BE2C (cell line): ENCODE data around the gene DMC1. TPM values are rescaled to one million over a fixed set of nuclear protein-coding genes. Genes with fewer than 3 reads are reported as not detected.
"Not testable (repeated sequence)": the region's sequence is repeated elsewhere in the genome, so short reads cannot be mapped to it uniquely, and the experiment has no call there.

Experiments
- DNase-seq: peaks from one replicate; pipeline ENCODE4 v3.0.0-alpha.2; 2020
- H3K27me3 ChIP-seq: fragments of 250-450 bp; sonication (Bioruptor Pico); 2 replicates; pipeline ENCODE4 v1.5.1; 2020; ENCODE audit warnings: mild to moderate bottlenecking
- H3K36me3 ChIP-seq: fragments of 250-450 bp; sonication (Bioruptor Pico); 2 replicates; pipeline ENCODE4 v1.5.1; 2020; ENCODE audit warnings: mild to moderate bottlenecking
- H3K4me1 ChIP-seq: fragments of 250-450 bp; sonication (Bioruptor Pico); 2 replicates; pipeline ENCODE4 v1.5.1; 2020
- H3K4me3 ChIP-seq: 2 replicates; pipeline ENCODE4 v1.5.1; 2011; ENCODE audit warnings: low read depth, low read length
- H3K9me3 ChIP-seq: fragments of 250-450 bp; sonication (Bioruptor Pico); 2 replicates; pipeline ENCODE4 v1.5.1; 2020
- polyA plus RNA-seq: library from polyadenylated mRNA; unstranded; fragments of >200 nt; gene quantifications from one replicate; pipeline ENCODE4 v1.2.1, GENCODE V29; 2012; ENCODE audit warnings: low read depth, missing spikeins; ENCODE audit not compliant: insufficient read length, insufficient read depth
- TF ChIP-seq, protein P1 (sequence below): IDR thresholded peaks from 2 replicates; pipeline ENCODE4 v1.5.1; 2012; ENCODE audit warnings: mild to moderate bottlenecking, low read depth, low read length

The DMC1 gene, protein sequence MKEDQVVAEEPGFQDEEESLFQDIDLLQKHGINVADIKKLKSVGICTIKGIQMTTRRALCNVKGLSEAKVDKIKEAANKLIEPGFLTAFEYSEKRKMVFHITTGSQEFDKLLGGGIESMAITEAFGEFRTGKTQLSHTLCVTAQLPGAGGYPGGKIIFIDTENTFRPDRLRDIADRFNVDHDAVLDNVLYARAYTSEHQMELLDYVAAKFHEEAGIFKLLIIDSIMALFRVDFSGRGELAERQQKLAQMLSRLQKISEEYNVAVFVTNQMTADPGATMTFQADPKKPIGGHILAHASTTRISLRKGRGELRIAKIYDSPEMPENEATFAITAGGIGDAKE
- polyA plus RNA-seq, result 0.82 TPM

DNA sequence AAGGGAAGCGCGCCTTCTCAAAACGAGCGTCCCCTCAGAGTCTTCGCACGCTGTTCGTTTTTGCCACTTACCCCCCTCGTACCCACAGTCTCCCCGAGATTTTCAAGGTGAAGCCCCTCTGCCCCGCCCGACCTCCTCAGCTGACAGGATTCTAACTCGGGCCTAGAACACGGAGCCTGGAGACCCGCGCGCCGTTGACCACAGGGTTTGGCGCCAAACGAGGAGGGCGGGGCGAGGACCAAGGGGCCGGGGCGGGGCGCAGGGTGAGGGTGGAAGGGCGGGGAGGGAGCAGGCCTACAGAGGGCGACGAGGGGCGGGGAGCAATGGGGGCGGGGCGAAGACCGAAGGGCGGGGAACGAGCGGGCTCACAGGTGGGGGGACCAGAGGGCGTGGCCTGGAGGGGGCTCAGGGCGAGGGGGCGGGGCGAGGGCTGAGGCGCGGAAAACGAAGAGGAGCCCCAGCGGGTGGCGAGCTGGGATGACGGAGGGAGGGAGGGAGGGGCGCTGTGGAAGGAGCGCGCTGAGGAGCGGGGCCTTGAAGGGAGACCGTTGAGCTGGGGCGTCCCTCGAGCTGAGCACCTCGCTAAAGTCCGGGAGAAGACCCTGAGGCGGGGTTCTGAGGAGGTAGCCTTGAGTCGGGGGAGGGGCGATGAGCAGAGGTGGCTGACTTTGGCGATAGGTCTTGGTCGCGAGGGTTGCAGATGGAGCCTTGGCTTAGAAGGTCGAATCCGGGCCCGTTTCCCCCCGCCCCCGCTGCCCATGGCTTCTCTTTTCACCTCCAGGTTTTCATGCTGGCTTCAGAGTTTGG, at the start of gene DMC1:
Gene DMC1, minus strand, starts transcription at position 212 of the 807 bp plus-strand sequence. CDS start 1,927 bp downstream, outside the sequence.
- Histone ChIP-seq H3K4me1 (peaks cover 4% of the 10 kb centered on the region), H3K36me3 (no peaks in the 10 kb centered on the region), H3K9me3 (no peaks in the 10 kb centered on the region), H3K27me3 (no peaks in the 10 kb centered on the region; the same call in 1 of the 2 replicates), H3K4me3 (peak within 1 kb of the TSS; percentile 71)
- TF ChIP-seq, protein P1, sequence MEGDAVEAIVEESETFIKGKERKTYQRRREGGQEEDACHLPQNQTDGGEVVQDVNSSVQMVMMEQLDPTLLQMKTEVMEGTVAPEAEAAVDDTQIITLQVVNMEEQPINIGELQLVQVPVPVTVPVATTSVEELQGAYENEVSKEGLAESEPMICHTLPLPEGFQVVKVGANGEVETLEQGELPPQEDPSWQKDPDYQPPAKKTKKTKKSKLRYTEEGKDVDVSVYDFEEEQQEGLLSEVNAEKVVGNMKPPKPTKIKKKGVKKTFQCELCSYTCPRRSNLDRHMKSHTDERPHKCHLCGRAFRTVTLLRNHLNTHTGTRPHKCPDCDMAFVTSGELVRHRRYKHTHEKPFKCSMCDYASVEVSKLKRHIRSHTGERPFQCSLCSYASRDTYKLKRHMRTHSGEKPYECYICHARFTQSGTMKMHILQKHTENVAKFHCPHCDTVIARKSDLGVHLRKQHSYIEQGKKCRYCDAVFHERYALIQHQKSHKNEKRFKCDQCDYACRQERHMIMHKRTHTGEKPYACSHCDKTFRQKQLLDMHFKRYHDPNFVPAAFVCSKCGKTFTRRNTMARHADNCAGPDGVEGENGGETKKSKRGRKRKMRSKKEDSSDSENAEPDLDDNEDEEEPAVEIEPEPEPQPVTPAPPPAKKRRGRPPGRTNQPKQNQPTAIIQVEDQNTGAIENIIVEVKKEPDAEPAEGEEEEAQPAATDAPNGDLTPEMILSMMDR, result no peak; the same call in 1 of the 2 replicates
- peak; percentile 98 for DNase-seq

DNA sequence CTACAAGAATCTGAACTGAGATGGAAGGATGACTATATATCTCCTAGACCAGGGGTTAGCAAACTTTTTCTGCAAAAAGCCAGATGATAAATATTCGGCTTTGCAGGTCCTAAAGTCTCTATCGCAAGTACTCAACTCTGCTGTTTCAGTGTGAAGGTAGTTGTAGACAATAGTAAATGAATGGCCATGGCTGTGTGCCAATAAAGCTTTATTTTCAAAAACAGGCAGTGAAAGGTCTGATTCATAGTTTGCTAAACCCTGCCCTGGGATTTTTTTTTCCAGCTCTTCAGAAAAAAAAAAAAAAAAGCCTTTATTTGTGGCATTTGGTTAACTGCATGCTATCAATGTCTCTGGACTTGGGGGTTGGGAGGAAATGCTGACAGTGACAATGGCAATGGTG, 48.7 kb upstream of the DMC1 start:
- H3K4me3 ChIP-seq, result no peak overlapping the region
- DNase-seq, result no peak
- H3K27me3 ChIP-seq, result no peaks in the 10 kb centered on the region
- TF ChIP-seq, protein P1, result no peak
- H3K4me1 ChIP-seq, result no peaks in the 10 kb centered on the region
- no peaks in the 10 kb centered on the region for H3K9me3 ChIP-seq
- H3K36me3 ChIP-seq, result no peaks in the 10 kb centered on the region; the same call in 1 of the 2 replicates

DNA sequence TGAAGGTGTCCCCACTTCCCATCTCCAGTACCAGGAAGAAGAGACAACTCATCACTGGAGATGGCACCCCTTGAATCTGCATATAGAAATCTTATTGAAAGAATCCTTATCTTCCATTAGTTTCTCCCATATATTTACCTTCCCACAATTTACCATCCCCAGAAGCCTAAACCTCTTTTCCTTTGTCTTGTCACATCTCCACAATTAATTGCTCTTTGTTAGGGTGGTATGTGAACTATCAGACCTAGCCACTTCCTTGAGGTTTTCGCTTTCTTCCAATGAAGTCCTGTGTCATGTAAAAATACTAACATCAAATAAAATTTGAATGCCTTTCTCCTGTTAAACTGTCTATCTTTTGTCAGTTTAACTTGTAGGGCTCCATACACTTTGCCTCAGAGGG, 48.3 kb upstream of the DMC1 start:
- DNase-seq, result no peak
- Histone ChIP-seq H3K27me3 (no peaks in the 10 kb centered on the region), H3K36me3 (no peaks in the 10 kb centered on the region; the same call in 1 of the 2 replicates), H3K9me3 (no peaks in the 10 kb centered on the region), H3K4me3 (no peak overlapping the region), H3K4me1 (no peaks in the 10 kb centered on the region)
- TF ChIP-seq, protein P1, result no peak

DNA sequence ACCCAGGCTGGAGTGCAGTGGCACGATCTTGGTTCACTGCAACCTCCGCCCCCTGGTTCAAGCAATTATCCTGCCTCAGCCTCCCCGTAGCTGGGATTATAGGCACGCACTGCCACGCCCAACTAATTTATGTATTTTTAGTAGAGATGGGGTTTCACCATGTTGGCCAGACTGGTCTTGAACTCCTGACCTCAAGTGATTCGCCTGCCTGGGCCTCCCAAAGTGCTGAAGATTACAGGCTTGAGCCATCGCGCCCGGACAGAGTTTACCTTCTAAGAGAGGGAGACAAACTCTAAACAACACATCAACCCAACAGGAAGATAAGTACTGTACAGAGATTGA, 45.1 kb upstream of the DMC1 start:
- DNase-seq, H3K4me3 ChIP-seq, H3K36me3 ChIP-seq, H3K4me1 ChIP-seq, H3K27me3 ChIP-seq, H3K9me3 ChIP-seq: not testable (repeated sequence)

DNA sequence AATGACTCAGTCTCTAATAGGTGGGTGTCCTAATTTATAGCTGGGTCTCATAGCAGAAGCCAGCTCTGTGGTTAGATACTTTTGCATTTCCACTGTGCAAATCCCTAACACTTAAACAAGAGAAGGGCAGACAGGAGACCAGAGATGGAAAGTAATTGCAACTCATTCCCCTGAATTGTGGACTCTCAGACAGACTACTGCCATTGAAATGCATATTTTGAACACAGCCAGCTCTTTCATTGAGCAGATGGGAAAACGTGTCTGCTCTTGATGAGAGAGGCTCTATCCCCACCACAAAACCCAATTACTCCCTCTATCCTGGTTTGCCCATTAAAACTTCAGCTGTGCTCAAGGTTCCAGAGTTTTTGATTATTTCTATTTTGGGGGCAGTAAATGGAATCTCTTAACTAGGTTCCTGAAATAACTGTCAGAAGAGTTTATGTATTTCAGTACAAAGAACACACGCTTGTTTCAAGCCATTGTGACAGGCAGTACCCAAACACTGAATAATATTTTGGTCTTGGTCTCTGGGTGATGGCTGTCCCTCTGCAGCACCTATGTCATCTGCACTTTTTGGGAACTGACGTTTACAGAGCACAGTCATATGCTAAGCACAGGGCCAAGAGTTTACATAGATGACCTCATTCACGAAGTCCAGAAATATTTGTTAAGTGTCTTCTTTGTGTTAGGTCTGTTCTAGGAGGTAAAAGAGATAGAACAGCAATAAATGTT, 44.5 kb upstream of the DMC1 start:
- Histone ChIP-seq H3K4me1 (no peaks in the 10 kb centered on the region), H3K9me3 (no peaks in the 10 kb centered on the region), H3K4me3 (no peak overlapping the region), H3K27me3 (no peaks in the 10 kb centered on the region), H3K36me3 (no peaks in the 10 kb centered on the region; the same call in 1 of the 2 replicates)
- TF ChIP-seq, protein P1, result no peak
- no peak for DNase-seq

DNA sequence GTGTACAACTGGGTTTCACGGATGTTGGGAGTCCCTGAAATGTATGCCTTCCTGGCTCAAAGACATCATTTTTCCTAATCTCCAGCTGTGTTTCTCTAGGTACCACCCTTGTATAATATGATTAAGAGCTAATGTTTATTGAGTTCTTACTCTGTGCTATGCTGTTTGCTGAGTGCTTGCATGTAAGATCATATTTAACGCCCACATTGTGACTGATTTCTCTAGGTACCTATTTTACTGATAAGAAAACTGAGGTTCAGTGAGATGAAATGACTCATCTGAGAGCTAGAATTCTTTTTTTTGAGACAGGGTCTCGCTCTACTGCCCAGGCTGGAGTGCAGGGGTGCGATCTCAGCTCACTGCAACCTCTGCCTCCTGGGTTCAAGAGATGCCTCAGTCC, 43.6 kb upstream of the DMC1 start:
- H3K9me3 ChIP-seq, result no peaks in the 10 kb centered on the region
- no peak for DNase-seq
- H3K4me1 ChIP-seq, result no peaks in the 10 kb centered on the region
- TF ChIP-seq, protein P1, result no peak
- no peaks in the 10 kb centered on the region for H3K27me3 ChIP-seq
- H3K4me3 ChIP-seq, result no peak overlapping the region
- H3K36me3 ChIP-seq, result no peaks in the 10 kb centered on the region; the same call in 1 of the 2 replicates
